ENCODE measurements around the gene RABGAP1.

RABGAP1 gene

GRCh38 chr9:123087359-123087888 lies 146.6 kb downstream of the RABGAP1 start:
- no peak for DNase-seq

DNA sequence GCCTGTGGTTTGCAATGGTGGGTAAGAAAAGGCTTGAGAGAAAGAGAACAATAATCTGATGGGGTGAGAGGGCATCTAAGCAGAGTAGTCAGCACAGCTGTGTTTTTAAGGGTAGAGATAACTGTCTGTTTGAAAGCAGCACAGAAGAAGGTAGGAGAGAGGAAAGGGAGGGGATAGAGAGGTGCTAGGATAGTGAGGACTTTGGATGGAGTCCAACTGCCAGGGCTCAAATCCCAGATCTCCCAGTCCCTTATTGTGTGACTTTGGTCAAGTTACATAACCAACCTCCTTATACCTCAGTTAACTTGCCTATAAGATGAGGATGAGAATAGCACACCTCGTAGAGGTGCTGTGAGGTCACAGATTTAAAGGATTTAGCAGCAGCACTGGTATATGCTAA lies 148.2 kb downstream of the RABGAP1 start:
- no peak for DNase-seq

DNA sequence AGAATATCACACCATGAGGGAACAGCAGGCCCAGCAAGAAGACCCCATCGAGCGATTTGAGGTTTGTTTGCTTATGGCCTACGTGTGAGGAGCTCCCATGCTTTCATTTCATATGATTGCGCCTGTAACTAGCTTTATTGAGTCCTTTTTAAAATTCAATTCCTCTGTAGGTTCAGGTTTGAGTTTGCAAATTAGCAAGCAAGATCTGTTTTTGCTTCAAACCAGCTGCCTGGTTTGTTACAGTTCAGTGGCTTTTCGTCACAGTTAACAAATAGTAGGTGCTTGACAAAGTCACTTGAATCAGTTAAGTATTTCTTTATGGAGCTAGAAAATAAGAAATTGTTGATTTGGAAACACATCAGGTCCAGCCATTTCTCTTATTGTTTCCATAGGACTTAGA lies 149.0 kb downstream of the RABGAP1 start:
- DNase-seq = no peak

- no peak for DNase-seq
Observed at GRCh38 chr9:123090198-123090896, 149.5 kb downstream of the RABGAP1 start.

DNA sequence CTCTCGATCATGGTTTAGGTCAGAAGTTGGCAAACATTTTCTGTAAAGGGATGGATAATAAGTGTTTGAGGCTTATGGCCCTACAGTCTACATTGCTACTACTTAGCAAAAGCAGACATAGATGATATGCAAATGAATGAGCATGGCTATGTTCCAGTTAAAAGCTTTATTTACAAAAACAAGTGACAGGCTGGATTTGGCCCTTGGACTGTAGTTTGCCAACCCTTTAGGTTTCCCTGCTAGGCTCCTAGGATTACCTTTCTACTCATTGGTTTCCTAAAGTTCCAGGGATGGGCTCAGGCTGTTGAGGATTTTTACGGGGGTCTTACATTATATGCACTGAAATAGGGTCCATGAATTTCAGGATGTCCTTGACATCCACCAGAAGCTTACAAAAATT lies 150.1 kb downstream of the RABGAP1 start:
- DNase-seq = no peak

DNA sequence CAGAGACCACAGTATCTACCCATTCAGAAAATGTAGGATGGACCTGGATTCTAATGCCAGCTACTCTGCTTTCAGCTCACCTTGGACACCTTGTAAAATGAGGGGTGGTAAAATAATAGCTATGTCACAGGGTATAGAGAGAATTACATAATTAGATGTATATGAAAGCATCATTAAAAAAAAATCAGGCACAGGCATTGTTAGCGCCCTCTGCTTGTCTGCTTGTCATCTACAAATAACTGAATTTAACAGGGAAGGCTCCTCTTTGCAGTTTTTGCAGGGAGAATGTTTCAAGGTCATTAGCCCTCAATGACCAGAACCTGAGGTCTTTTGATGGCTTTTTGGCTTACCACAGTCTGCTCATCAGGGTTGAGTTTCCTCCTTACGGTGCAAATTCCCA lies 150.6 kb downstream of the RABGAP1 start:
- no peak for DNase-seq

DNA sequence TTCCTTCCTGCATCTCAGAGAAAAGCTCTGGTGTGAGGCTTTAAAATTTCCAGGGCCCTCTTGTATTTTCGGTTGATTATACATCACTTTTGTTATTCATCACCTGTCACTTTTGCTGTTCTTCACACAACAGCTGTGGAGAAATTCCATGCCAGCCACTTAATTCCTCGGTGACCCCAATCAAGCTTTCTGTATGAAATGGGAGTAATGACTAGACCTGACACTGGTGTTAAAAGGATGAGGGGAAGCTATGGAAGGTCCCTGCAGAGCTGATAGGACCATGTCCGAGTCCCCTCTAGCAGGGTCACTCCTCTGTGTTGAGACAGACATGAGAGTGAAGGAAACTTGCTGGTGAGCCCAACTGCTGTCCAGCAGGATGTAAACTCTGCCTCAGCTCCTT lies 152.3 kb downstream of the RABGAP1 start:
- no peak for DNase-seq

GRCh38 chr9:123096987-123097386 lies 156.2 kb downstream of the RABGAP1 start:
- no peak for DNase-seq

DNA sequence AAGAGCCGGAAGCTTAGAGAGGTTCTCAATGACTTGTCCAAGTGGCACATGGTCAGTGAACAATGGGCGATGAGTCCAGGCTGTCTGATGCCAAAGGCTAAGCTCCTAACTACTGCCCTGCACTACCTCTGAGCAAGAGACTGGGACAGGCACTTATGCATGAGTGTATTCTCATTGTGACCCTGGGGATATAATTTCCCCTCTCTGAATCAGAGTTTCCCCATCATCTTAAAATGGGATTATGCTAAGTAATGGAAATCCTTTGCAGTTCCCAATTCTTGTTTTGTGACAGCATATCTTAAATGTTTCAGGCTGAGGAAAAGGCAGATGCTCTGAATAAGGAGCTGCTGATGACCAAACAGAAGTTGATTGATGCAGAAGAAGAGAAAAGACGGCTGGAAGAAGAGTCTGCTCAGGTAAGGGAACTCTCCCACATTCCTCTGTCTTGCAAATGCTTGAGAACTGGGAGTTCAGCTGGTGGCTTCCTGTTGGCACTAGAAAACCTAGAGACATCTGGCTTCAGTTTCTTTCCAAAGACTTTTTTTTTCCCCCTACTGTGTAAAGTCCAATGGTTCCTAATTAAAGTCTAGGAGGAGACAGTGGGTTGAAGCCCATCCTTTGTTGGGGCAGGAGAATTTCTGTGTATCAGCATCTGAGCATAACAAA lies 156.7 kb downstream of the RABGAP1 start:
- DNase-seq = no peak

DNA sequence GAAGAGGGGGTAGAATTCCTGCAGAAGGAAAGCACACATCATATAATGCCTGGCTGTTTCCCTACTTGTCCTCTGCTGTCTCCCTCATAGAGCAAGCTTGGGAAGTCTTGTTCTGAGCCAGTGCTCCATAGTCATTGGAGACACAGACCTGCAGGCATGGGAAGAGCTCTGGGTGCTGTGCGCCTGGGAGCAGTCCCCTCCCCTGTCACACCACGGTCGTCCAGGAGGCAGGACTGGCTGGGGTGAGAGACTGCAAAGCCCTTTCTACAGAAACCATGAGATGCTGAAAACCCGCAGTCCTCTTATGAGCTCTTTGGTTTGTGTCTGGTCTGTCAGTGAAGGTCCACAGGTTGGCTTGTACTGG lies 157.3 kb downstream of the RABGAP1 start:
- no peak for DNase-seq

GRCh38 chr9:123099042-123099441 lies 158.2 kb downstream of the RABGAP1 start:
- DNase-seq = no peak

DNA sequence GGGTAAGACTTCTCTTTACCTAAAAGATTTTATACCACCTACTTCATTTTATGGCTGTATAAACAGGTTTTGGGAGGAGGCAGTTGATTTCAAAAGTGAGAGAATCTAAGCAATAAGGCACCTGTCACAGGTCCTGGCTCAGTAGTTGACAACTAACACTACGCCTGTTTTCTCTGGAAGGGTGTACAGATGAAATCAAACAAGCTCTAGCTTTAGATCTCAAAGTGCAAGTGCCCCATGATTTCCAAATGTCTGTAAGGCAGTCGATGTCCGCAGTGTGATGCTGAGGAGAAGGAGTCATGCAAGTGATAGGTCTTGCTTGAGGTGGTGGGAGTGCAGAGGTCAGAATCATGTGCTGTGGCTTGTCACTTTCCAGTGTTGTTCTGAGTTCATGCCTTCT lies 158.7 kb downstream of the RABGAP1 start:
- DNase-seq = no peak

DNA sequence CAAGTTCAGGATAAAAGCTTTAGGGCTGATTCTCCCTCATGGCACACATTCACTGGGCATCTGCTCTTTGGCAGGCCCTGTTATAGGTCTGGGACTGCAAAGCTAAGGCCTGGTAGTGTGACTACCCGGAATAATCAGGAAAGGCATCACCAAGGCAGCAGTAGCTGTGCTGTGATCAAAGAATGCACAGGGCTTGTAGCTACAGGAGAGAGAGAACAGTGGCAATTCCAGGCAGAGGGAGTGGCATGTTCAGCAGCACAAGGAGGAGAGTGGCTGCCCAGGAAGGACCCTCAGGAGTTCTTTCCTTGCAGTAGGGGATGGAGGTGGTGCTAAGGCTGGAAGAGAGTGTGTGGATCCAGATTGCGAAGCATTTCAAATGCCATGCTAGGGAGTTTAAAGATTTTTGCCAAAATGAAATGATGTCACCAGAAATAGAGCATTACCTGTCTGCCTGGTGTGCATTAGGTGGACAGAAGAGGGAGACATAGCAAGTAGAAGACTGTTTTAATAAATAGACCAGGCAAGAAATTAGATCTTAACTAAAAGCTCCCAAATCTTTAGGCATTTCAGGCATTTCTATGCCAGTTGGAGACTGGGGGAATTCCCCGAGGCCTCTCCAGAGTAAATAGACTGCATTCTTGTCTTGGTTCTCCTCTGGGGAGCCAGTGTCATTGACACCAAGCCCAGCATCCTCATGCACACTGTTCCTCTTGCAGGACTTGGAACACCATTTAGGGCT lies 161.7 kb downstream of the RABGAP1 start:
- DNase-seq = no peak

GRCh38 chr9:123104807-123105206 lies 164.0 kb downstream of the RABGAP1 start:
- no peak for DNase-seq

DNA sequence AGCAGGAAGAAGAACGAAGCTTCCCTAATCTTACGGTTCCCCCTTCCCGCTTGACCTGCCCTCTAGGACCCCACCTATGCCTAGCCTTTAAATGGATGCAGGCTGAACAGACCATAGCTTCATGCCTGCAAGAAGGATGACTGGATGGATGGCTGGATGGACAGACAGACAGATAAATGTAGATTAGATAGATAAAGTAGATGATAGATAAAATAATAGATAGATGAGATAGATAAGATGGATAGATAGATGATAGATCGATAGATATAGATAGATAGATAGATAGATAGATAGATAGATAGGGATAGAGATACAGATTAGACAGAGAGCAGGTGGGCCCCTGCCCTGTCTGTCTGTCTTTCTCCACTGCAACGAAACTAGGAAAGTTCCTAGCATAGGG lies 164.7 kb downstream of the RABGAP1 start:
- no peak for DNase-seq

- no peak for DNase-seq
Observed at GRCh38 chr9:123107639-123108285, 166.9 kb downstream of the RABGAP1 start.

DNA sequence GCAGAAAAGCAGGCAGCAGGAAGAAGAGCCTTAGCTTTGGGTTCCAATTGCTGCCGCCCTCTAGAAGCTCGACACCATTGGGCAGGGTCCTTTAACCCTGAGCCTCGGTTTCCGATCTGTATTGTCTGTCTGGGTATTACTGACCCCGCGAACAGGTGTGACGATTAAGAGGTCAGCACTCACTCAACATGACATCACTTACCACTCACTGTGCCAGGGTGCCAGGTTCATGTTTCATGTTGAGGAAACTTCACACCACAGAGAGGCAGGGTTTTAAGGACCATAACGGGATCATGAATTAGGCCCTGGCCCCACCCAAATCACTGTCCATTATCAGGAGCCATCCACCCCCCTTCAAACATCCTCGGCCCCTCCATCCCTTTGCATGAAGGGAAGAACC lies 168.2 kb downstream of the RABGAP1 start:
- no peak for DNase-seq

DNA sequence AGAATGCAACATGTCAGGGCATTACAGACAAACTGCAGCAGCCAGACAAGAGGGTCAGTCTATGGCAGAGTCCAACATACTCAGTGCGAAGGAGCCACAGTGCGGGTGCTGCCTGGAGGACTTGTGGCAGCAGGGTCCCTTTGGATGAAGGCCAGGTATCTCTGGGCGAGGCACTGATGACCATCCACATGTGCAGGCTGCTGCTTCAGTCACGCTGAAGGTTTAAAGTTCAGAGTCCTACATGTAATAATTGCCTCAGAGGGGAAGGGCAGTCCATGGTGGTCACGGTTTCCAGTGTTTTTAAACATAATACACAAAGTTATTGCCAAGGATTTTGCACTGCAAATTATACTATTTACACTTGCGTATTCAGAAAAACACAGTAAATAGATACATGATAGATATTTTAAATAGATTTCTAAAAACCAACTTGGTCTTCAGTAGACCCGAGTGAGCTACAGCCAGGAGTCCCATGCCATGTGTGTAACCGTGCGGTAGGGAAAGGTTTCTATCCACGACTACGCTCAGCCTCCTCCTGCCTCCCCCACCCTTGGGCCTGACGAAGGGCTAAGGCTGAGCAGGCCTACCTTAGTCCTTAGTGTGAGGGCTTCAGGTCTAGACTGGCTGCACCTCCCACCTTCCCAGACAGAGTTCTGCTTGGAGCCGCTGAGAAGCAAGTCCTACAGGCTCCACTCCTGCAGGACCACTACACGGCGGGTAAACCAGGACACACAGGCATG lies 168.9 kb downstream of the RABGAP1 start:
- no peak for DNase-seq

GRCh38 chr9:123111427-123112014 lies 170.7 kb downstream of the RABGAP1 start:
- no peak for DNase-seq

GRCh38 chr9:123112015-123112975 lies 171.5 kb downstream of the RABGAP1 start:
- no peak for DNase-seq

DNA sequence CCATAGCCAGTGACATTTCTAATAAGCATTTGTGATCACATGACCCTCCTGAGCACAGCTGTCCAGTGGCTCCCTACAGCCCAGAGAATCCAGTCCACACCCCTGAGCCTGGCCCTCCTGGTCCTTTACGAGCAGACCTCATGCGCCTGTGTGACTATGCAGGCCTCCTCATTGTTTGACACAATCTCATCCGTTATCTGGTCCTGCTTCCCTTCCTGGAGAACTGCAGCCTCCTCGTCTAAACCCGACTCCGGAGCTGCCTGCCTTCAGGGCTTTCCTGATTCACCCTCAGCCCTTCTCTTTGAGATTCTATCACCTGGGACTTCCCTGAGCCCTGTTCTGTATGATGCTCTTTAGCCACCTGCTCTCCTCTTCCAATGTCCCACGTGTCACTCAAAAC lies 172.4 kb downstream of the RABGAP1 start:
- DNase-seq = no peak
